H1 (cell line): Measurements from ENCODE around the gene FGF12. TPM values are rescaled to one million over a fixed set of nuclear protein-coding genes. Genes with fewer than 3 reads are reported as not detected.

ENCODE experiments used
- SAP30 ChIP-seq: fragments of 300-600 bp; sonication (generic); IDR thresholded peaks from 2 replicates; pipeline ENCODE4 v1.7.1; 2012; ENCODE audit warnings: low read length, moderate library complexity, mild to moderate bottlenecking, inconsistent platforms; ENCODE audit not compliant: insufficient read depth, insufficient replicate concordance
- TCF12 ChIP-seq: IDR thresholded peaks from 2 replicates; pipeline ENCODE4 v1.6.1; 2011; ENCODE audit warnings: low read depth, mild to moderate bottlenecking, low read length
- polyA plus RNA-seq, 7 experiments: library from polyadenylated mRNA; depleted of rRNA in 3 of 7; stranded (reverse) in 5 of 7; unstranded in 2 of 7; fragments of >200 nt in 5 of 7; fragments of 200-250 nt in 2 of 7; gene quantifications; 1 replicate in 5 of 7; 2 replicates in 1 of 7; 4 replicates in 1 of 7; pipeline versions ENCODE4 v1.2.1 to v1.2.3, GENCODE V29; 2011 to 2013; ENCODE audit warnings: missing spikeins in 2 of 7, mixed read lengths in 2 of 7
- total RNA-seq: library from RNA; stranded (reverse); fragmentation: NEBNext Ultra II Directional; extraction: Animal tissue kit (Norgen Biotek cat#: 25700); gene quantifications from 2 replicates; pipeline ENCODE4 v1.2.1, GENCODE V29; 2021

The FGF12 gene
- total and polyA plus RNA-seq, 2 of the 8 experiments (the other 6 are each of a cell fraction or from before 2014, with no cell fraction given): 4.1 to 16.6 TPM

DNA sequence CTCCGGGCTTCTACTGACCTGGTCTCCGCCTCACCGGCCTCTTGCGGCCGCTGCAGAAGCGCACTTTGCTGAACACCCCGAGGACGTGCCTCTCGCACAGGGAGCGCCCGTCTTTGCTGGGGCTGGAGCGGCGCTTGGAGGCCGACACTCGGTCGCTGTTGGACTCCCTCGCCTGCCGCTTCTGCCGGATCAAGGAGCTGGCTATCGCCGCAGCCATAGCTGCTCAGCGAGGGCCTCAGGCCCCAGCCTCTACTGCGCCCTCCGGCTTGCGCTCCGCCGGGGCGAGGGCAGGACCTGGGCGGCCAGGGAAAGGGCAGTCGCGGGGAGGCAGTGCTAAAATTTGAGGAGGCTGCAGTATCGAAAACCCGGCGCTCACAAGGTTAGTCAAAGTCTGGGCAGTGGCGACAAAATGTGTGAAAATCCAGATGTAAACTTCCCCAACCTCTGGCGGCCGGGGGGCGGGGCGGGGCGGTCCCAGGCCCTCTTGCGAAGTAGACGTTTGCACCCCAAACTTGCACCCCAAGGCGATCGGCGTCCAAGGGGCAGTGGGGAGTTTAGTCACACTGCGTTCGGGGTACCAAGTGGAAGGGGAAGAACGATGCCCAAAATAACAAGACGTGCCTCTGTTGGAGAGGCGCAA lies 319.2 kb downstream of the FGF12 start (continued):
- TF ChIP-seq SAP30 (no peak), TCF12 (no peak)
